Pancreas (tissue), 10 donors: ENCODE measurements around the gene S100A11. TPM values are rescaled to one million over a fixed set of nuclear protein-coding genes. Genes with fewer than 3 reads are reported as not detected.
A peak's percentile ranks its signal among the peaks of the same experiment; 100 is the strongest.

Experiments
- ATAC-seq, 4 donors: fragments of 200-7000 bp; cut with Tn5 transposase; one replicate each; pipeline versions ENCODE4 v1.8.0 to v1.9.1; 2020; ENCODE audit warnings: mild to moderate bottlenecking in 4 of 4, moderate library complexity in 4 of 4
- DNase-seq, 6 donors: peaks; one replicate each; pipeline ENCODE4 v3.0.0-alpha.2; 2020
- FAIRE-seq: peaks from 2 replicates; lab custom pipeline; 2012; peaks lifted over from hg19 to GRCh38; lab: Jason Lieb, UNC
- H3K27ac ChIP-seq, 4 donors: fragments of 200-600 bp; sonication (generic); 1 replicate in 3 of 4; 2 replicates in 1 of 4; pipeline versions ENCODE4 v1.5.0 to v1.8.0; 2020
- H3K27me3 ChIP-seq, 4 donors: fragments of 200-600 bp; one replicate each; pipeline ENCODE4 v1.8.0; 2021
- H3K36me3 ChIP-seq, 3 donors: fragments of 200-600 bp; sonication (generic) in 1 of 3; one replicate each; pipeline versions ENCODE4 v1.5.0 to v1.8.0; 2020 to 2021
- H3K4me1 ChIP-seq, 3 donors: fragments of 200-600 bp; one replicate each; pipeline ENCODE4 v1.8.0; 2021
- H3K4me3 ChIP-seq, 4 donors: fragments of 200-600 bp; sonication (generic) in 2 of 4; one replicate each; pipeline versions ENCODE4 v1.5.0 to v1.8.0; 2020 to 2021
- H3K9me3 ChIP-seq, 4 donors: fragments of 200-600 bp; one replicate each; pipeline ENCODE4 v1.8.0; 2021
- WGBS, 2 donors: extraction: QIAGEN DNeasy Blood & Tissue Kit; methylation state at CpG; one replicate each; pipeline ENCODE4 v1.1.7; 2013; 5-methylcytosine and 5-hydroxymethylcytosine counted together
- intact Hi-C, 3 donors: fragments of 100-400 bp; cut with DNase I; formaldehyde crosslinking; loops; one replicate each; pipeline versions ENCODE4 v1.11.1 to v1.14.2; 2022
- polyA plus RNA-seq, 2 donors: library from polyadenylated mRNA; stranded (reverse); fragments of 200-250 nt; gene quantifications; one replicate each; pipeline ENCODE4 v1.2.3, GENCODE V29; 2013
- total RNA-seq, 6 donors: library from RNA; stranded (reverse); fragmentation: NEBNext Ultra II Directional in 4 of 6; extraction: Animal tissue kit (Norgen Biotek cat#: 25700) in 4 of 6; gene quantifications; one replicate each; pipeline versions ENCODE4 v1.2.1 to v1.2.4, GENCODE V29; 2021 to 2023
- TF ChIP-seq, protein P1 (sequence below), 4 donors: fragments of 200-600 bp; sonication (generic) in 3 of 4; IDR thresholded peaks; one replicate each; pipeline versions ENCODE4 v1.5.0 to v1.8.0; 2021; ENCODE audit warnings: antibody characterized with exemption in 4 of 4
- donor health status: healthy with polysubstance abuse.
- donor health status: DM: no; HTN: no; CAD: no; lungs with moderate emphysema.
- donor health status: DM: no; HTN: no; CAD: no.
- donor health status: control.
- donor health status: control.
- donor health status: Bipolar disorder and iron deficiency.
- donor health status: DM: yes; HTN: yes; CAD: no.
- donor health status: DM: no; HTN: no; CAD: no.
- donor health status: DM: no; HTN: no; CAD: no.
- donor health status: DM: yes; HTN: yes; CAD: no.

The S100A11 gene
- total and polyA plus RNA-seq, 8 donors: 23.6 to 433 (median 132) TPM

DNA sequence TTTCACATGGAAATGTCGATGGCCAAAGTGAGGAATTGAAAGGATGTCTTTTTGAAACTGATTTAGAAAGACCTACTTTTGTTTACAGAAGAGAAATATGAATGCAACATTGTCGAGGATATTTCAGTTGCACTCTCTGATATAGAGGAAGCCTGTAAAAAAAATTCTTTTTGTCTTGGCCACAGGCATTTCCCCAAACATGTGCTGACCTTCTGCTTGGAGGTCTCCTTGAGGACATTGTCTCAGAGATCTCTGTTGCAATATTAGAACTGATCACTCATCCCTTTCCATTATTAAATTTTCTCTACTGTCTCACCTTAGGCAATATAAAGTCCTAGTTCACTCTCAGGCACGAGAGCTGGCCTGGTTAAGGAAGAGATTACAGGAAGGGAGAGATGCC lies 16.0 kb downstream of the S100A11 start:
- Histone ChIP-seq H3K27ac (no peak overlapping the region), H3K4me1 (no peaks in the 10 kb centered on the region), H3K36me3 (no peaks in the 10 kb centered on the region), H3K4me3 (no peak overlapping the region), H3K27me3 (no peaks in the 10 kb centered on the region), H3K9me3 (no peaks in the 10 kb centered on the region)
- FAIRE-seq (no peak), ATAC-seq (no peak), DNase-seq (no peak)
- 52 to 65% methylated on average over 3 of the region's 3 CpGs for WGBS, 2 donors
- TF ChIP-seq, protein P1, sequence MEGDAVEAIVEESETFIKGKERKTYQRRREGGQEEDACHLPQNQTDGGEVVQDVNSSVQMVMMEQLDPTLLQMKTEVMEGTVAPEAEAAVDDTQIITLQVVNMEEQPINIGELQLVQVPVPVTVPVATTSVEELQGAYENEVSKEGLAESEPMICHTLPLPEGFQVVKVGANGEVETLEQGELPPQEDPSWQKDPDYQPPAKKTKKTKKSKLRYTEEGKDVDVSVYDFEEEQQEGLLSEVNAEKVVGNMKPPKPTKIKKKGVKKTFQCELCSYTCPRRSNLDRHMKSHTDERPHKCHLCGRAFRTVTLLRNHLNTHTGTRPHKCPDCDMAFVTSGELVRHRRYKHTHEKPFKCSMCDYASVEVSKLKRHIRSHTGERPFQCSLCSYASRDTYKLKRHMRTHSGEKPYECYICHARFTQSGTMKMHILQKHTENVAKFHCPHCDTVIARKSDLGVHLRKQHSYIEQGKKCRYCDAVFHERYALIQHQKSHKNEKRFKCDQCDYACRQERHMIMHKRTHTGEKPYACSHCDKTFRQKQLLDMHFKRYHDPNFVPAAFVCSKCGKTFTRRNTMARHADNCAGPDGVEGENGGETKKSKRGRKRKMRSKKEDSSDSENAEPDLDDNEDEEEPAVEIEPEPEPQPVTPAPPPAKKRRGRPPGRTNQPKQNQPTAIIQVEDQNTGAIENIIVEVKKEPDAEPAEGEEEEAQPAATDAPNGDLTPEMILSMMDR (IDR thresholded peaks at IDR 0.05): no peak
- intact Hi-C loops: no loop called here

- Histone ChIP-seq H3K27ac (no peak overlapping the region), H3K4me3 (no peak overlapping the region), H3K36me3 (no peaks in the 10 kb centered on the region), H3K27me3 (no peaks in the 10 kb centered on the region), H3K4me1 (no peaks in the 10 kb centered on the region), H3K9me3 (no peaks in the 10 kb centered on the region)
- intact Hi-C loops: no loop called here
- DNase-seq (no peak), FAIRE-seq (no peak), ATAC-seq (no peak)
- 47 to 52% methylated on average over 4 of the region's 4 CpGs for WGBS, 2 donors
- TF ChIP-seq, protein P1 (IDR thresholded peaks at IDR 0.05): no peak
Measured at GRCh38 chr1:152018537-152018936, 18.3 kb downstream of the S100A11 start.

DNA sequence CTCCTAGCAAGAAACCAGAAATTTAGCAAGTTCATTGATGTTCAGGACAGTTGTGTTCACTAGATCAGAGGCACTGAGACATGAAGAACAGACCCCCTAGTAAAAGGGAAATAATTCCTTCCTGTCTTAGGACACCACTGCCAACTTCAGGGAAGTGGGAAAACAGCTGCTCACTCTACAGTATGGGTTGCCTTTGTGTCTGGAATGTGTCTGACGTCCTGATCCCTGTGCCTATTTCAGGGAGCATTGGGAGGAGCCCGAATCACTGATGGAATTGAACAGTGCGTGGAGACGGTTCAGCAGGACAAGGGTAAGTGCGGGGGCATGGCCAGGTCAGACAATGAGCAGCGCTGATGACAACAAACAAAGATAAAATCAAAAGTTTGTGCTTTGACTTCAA lies 21.0 kb downstream of the S100A11 start:
- intact Hi-C loops: no loop called here
- WGBS, 2 donors: 50 to 63% methylated on average over 6 of the region's 6 CpGs

GRCh38 chr1:152014943-152015342 lies 21.9 kb downstream of the S100A11 start:
- no peaks in the 10 kb centered on the region for H3K4me1 ChIP-seq
- H3K27me3 ChIP-seq: no peaks in the 10 kb centered on the region
- no peak overlapping the region for H3K4me3 ChIP-seq
- H3K36me3 ChIP-seq: no peaks in the 10 kb centered on the region
- TF ChIP-seq, protein P1 (IDR thresholded peaks at IDR 0.05): no peak
- FAIRE-seq (no peak), DNase-seq (no peak), ATAC-seq (no peak)
- 47 to 75% methylated on average over 1 of the region's 1 CpG for whole genome bisulfite sequencing, 2 donors
- intact Hi-C loops: no loop called here
- no peak overlapping the region for H3K27ac ChIP-seq
- H3K9me3 ChIP-seq: no peaks in the 10 kb centered on the region

More for the DNA sequence above, 21.0 kb downstream of the S100A11 start:
- H3K9me3 ChIP-seq: no peaks in the 10 kb centered on the region
- H3K27me3 ChIP-seq: no peaks in the 10 kb centered on the region
- ATAC-seq (no peak), DNase-seq (no peak), FAIRE-seq (no peak)
- TF ChIP-seq, protein P1 (IDR thresholded peaks at IDR 0.05): no peak
- no peaks in the 10 kb centered on the region for H3K4me1 ChIP-seq
- H3K27ac ChIP-seq: no peak overlapping the region
- H3K4me3 ChIP-seq: no peak overlapping the region
- H3K36me3 ChIP-seq: no peaks in the 10 kb centered on the region

GRCh38 chr1:152013664-152014237 lies 23.1 kb downstream of the S100A11 start:
- no peak for FAIRE-seq
- TF ChIP-seq, protein P1 (IDR thresholded peaks at IDR 0.05): peak in 3 of 4 donors; percentile 30 to 38 (median 34)
- WGBS, 2 donors: 7 to 13% methylated on average over 3 of the region's 3 CpGs
- Histone ChIP-seq H3K4me3 (no peak overlapping the region), H3K36me3 (no peaks in the 10 kb centered on the region), H3K27ac (no peak overlapping the region), H3K4me1 (no peaks in the 10 kb centered on the region), H3K9me3 (no peaks in the 10 kb centered on the region), H3K27me3 (no peaks in the 10 kb centered on the region)
- ATAC-seq: peak; percentile 50 to 66 (median 60)
- intact Hi-C loops: no loop called here
- peak in 2 of 6 donors; percentile 38 to 44 for DNase-seq
